HCT116 (cell line): Measurements from ENCODE around the gene CCSAP. TPM values are rescaled to one million over a fixed set of nuclear protein-coding genes. Genes with fewer than 3 reads are reported as not detected.

Source experiments
- ATAC-seq: fragments of 200-7000 bp; cut with Tn5 transposase; 2 replicates; pipeline ENCODE4 v1.9.1; 2020; ENCODE audit warnings: mild to moderate bottlenecking, moderate library complexity
- BruUV-seq: library from RNA; stranded (reverse); fragments of 400-500 nt; replicated peaks from 2 replicates; lab custom pipeline; 2021; lab: Mats Ljungman, UMichigan
- CTCF ChIA-PET: fragments of 300-600 bp; sonication (Branson Sonifier 250); formaldehyde crosslinking; loops from one replicate; lab custom pipeline; 2021; ENCODE audit warnings: antibody characterized with exemption; lab: Charles Lee
- POLR2A ChIA-PET: fragments of 300-600, 350-600 bp; sonication (Branson Sonifier 250); formaldehyde crosslinking; loops from one replicate; lab custom pipeline; 2021; ENCODE audit warnings: antibody characterized with exemption; lab: Charles Lee
- RAD21 ChIA-PET, 2 experiments: fragments of 300-600 bp; sonication (Branson Sonifier 250); formaldehyde crosslinking; loops; one replicate each; lab custom pipeline; 2023; ENCODE audit warnings: low total read pairs in 2 of 2; ENCODE audit not compliant: uncharacterized antibody in 2 of 2, unreplicated experiment in 2 of 2, low non-redundant PET in 1 of 2; lab: Charles Lee
- DNase-seq: peaks from one replicate; pipeline ENCODE4 v3.0.0-alpha.2; 2010; ENCODE audit warnings: low read depth, low spot score
- H2AFZ ChIP-seq: fragments of 200-600 bp; shearing (Covaris generic), sonication (generic); 2 replicates; pipeline ENCODE4 v1.6.1; 2017; ENCODE audit warnings: low read depth, mixed run types, mixed read lengths, antibody characterized with exemption, low read length; ENCODE audit not compliant: poor library complexity, severe bottlenecking
- H3K27ac ChIP-seq: 2 replicates; pipeline ENCODE4 v1.5.1; 2012; ENCODE audit warnings: low read depth, low read length
- H3K27me3 ChIP-seq: fragments of 200-600 bp; sonication (generic); 2 replicates; pipeline ENCODE4 v1.6.1; 2016; ENCODE audit warnings: mixed run types, low read length, mixed read lengths; ENCODE audit not compliant: insufficient read depth
- H3K36me3 ChIP-seq, 2 experiments: fragments of 200-500 bp in 1 of 2; fragments of 200-600 bp in 1 of 2; sonication (Bioruptor generic) in 1 of 2; sonication (generic) in 1 of 2; 2 replicates each; pipeline versions ENCODE4 v1.5.1 to v1.6.1; 2014 to 2016; ENCODE audit warnings: low read length in 2 of 2, inconsistent platforms in 1 of 2, mixed read lengths in 1 of 2, mixed run types in 1 of 2; ENCODE audit not compliant: insufficient read depth in 2 of 2, control insufficient read depth in 1 of 2
- H3K4me1 ChIP-seq, 2 experiments: fragments of 200-600 bp in 1 of 2; sonication (generic) in 1 of 2; 2 replicates each; pipeline versions ENCODE4 v1.5.1 to v1.6.1; 2012 to 2017; ENCODE audit warnings: low read length in 2 of 2, inconsistent platforms in 1 of 2, mild to moderate bottlenecking in 1 of 2, mixed read lengths in 1 of 2, mixed run types in 1 of 2, moderate library complexity in 1 of 2; ENCODE audit not compliant: insufficient read depth in 2 of 2, control insufficient read depth in 1 of 2
- H3K4me2 ChIP-seq: fragments of 200-600 bp; sonication (generic); 2 replicates; pipeline ENCODE4 v1.6.1; 2017; ENCODE audit warnings: mixed run types, low read length, mixed read lengths
- H3K4me3 ChIP-seq, 2 experiments: fragments of 200-600 bp in 1 of 2; sonication (generic) in 1 of 2; replicated peaks in 1 of 2; 2 replicates each; pipeline ENCODE4 v1.5.1; 2011 to 2016; ENCODE audit warnings: low read length in 2 of 2, control low read depth in 1 of 2, low read depth in 1 of 2, mild to moderate bottlenecking in 1 of 2, mixed read lengths in 1 of 2, mixed run types in 1 of 2
- H3K79me2 ChIP-seq: fragments of 200-600 bp; sonication (generic); 2 replicates; pipeline ENCODE4 v1.6.1; 2017; ENCODE audit warnings: mild to moderate bottlenecking, mixed run types, low read length, moderate library complexity, mixed read lengths; ENCODE audit not compliant: insufficient read depth
- H3K9ac ChIP-seq: fragments of 200-600 bp; sonication (generic); 2 replicates; pipeline ENCODE4 v1.6.1; 2016; ENCODE audit warnings: low read length, mixed read lengths
- H3K9me2 ChIP-seq: fragments of 200-600 bp; sonication (generic), shearing (Covaris generic); 2 replicates; pipeline ENCODE4 v1.6.1; 2017; ENCODE audit warnings: mixed run types, mild to moderate bottlenecking, moderate library complexity; ENCODE audit not compliant: insufficient read depth
- H3K9me3 ChIP-seq, 2 experiments: fragments of 200-500 bp in 1 of 2; fragments of 200-600 bp in 1 of 2; sonication (Bioruptor generic) in 1 of 2; sonication (generic) in 1 of 2; 2 replicates each; pipeline ENCODE4 v1.6.1; 2014 to 2017; ENCODE audit warnings: low read length in 2 of 2, mixed read lengths in 2 of 2, inconsistent platforms in 1 of 2, low read depth in 1 of 2, mild to moderate bottlenecking in 1 of 2, mixed run types in 1 of 2, moderate library complexity in 1 of 2; ENCODE audit not compliant: control insufficient read depth in 1 of 2, insufficient read depth in 1 of 2
- H4K20me1 ChIP-seq: fragments of 200-600 bp; sonication (generic), shearing (Covaris generic); 2 replicates; pipeline ENCODE4 v1.6.1; 2017; ENCODE audit warnings: mixed run types, mild to moderate bottlenecking, moderate library complexity; ENCODE audit not compliant: insufficient read depth
- CEBPB ChIP-seq: IDR thresholded peaks from 2 replicates; pipeline ENCODE4 v1.6.1; 2012; ENCODE audit warnings: low read depth
- EGR1 ChIP-seq: IDR thresholded peaks from 2 replicates; pipeline ENCODE4 v1.6.1; 2012; ENCODE audit warnings: low read depth
- ELF1 ChIP-seq: IDR thresholded peaks from 2 replicates; pipeline ENCODE4 v1.6.1; 2012; ENCODE audit warnings: low read depth, borderline replicate concordance
- EZH2phosphoT487 ChIP-seq: fragments of 200-600 bp; IDR thresholded peaks from 2 replicates; pipeline ENCODE4 v1.6.1; 2018; ENCODE audit warnings: antibody characterized with exemption, borderline replicate concordance
- FOSL1 ChIP-seq: IDR thresholded peaks from 2 replicates; pipeline ENCODE4 v1.6.1; 2012; ENCODE audit warnings: low read depth
- JUND ChIP-seq: IDR thresholded peaks from 2 replicates; pipeline ENCODE4 v1.6.1; 2012
- POLR2A ChIP-seq: IDR thresholded peaks from 2 replicates; pipeline ENCODE4 v1.7.0; 2011; ENCODE audit warnings: borderline replicate concordance; ENCODE audit not compliant: insufficient read depth, insufficient read length; ENCODE audit errors: extremely low read depth
- POLR2AphosphoS5 ChIP-seq: IDR thresholded peaks from 2 replicates; pipeline ENCODE4 v1.6.1; 2011; ENCODE audit warnings: mild to moderate bottlenecking, low read depth, low read length, moderate library complexity
- RAD21 ChIP-seq: IDR thresholded peaks from 2 replicates; pipeline ENCODE4 v1.6.1; 2012; ENCODE audit warnings: low read depth, mild to moderate bottlenecking
- SIN3A ChIP-seq: IDR thresholded peaks from 2 replicates; pipeline ENCODE4 v1.6.1; 2012; ENCODE audit warnings: low read depth
- SP1 ChIP-seq: IDR thresholded peaks from 2 replicates; pipeline ENCODE4 v1.6.1; 2012; ENCODE audit warnings: low read depth
- SRF ChIP-seq: IDR thresholded peaks from 2 replicates; pipeline ENCODE4 v1.6.1; 2012; ENCODE audit warnings: low read depth
- TCF7L2 ChIP-seq: IDR thresholded peaks from 2 replicates; pipeline ENCODE4 v1.7.0; 2011; ENCODE audit warnings: borderline replicate concordance, inconsistent platforms; ENCODE audit not compliant: insufficient read depth, insufficient read length; ENCODE audit errors: extremely low read depth
- YY1 ChIP-seq: IDR thresholded peaks from 2 replicates; pipeline ENCODE4 v1.6.1; 2011; ENCODE audit warnings: low read length, low read depth, moderate library complexity, mild to moderate bottlenecking; ENCODE audit not compliant: insufficient replicate concordance; ENCODE audit errors: extremely low read depth
- ZFX ChIP-seq: fragments of 450-650 bp; IDR thresholded peaks from 2 replicates; pipeline ENCODE4 v1.6.1; 2017
- intact Hi-C: fragments of 100-400 bp; cut with micrococcal nuclease; formaldehyde crosslinking; loops from 2 replicates; pipeline ENCODE4 v1.10.0; 2022
- total RNA-seq: library from RNA; stranded (reverse); gene quantifications from one replicate; pipeline ENCODE4 v1.2.1, GENCODE V29; 2021; ENCODE audit not compliant: unreplicated experiment
- TF ChIP-seq, protein P1 (sequence below): IDR thresholded peaks from 2 replicates; pipeline ENCODE4 v1.6.1; 2012
- TF ChIP-seq, protein P2 (sequence below): IDR thresholded peaks from 2 replicates; pipeline ENCODE4 v1.6.1; 2011; ENCODE audit warnings: mild to moderate bottlenecking, low read length, moderate library complexity; ENCODE audit not compliant: insufficient replicate concordance; ENCODE audit errors: extremely low read depth
- TF ChIP-seq, protein P3 (sequence below): IDR thresholded peaks from 2 replicates; pipeline ENCODE4 v1.6.1; 2012; ENCODE audit warnings: low read depth
- TF ChIP-seq, protein P4 (sequence below): IDR thresholded peaks from 2 replicates; pipeline ENCODE4 v1.6.1; 2012
- TF ChIP-seq, protein P5 (sequence below), 3 experiments: fragments of 200-600 bp in 1 of 3; sonication (generic) in 1 of 3; IDR thresholded peaks in 2 of 3; conservative IDR thresholded peaks in 1 of 3; 2 replicates each; pipeline ENCODE4 v1.5.1; 2012 to 2017; ENCODE audit warnings: low read depth in 2 of 3, low read length in 2 of 3, antibody characterized with exemption in 1 of 3, borderline replicate concordance in 1 of 3, control low read depth in 1 of 3, mild to moderate bottlenecking in 1 of 3, mixed read lengths in 1 of 3, mixed run types in 1 of 3, moderate library complexity in 1 of 3; ENCODE audit not compliant: insufficient read depth in 1 of 3

CCSAP gene
- total RNA-seq, 1 experiment from 2014 or later = 10.9 TPM

DNA sequence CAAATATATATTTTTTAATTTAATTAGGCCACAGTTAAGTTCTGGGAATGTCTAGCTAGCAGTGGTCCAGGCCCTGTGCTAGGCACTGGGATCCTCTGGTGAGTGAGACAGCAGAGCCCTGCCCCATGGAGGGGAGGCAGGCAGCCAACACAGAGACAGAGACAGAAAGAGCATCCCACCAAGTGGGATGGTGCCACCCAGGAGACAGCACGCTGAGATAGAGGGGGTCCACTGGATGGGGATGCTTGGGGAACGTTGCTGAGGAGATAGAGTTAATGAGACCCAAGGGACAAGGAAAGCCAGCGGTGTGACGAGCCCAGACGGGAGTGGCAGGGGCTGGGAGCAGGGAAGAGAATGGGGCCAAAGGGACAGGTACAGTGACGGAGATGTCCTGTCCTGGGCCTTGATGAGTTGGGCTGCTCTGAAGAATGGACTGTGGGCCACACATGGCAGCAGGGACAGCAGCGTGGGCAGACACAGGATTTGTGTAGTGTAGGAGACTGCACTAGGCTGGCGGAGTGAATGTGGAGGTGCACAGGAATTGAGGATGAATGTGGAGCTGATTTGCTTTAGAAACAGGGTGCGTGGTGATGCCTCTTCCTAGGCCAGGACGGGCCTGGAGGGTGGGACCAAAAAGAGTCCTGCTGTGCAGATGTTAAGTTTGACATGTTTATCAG is 49.2 kb downstream of the CCSAP start:
- TF ChIP-seq JUND = no peak
- TF ChIP-seq, protein P1, sequence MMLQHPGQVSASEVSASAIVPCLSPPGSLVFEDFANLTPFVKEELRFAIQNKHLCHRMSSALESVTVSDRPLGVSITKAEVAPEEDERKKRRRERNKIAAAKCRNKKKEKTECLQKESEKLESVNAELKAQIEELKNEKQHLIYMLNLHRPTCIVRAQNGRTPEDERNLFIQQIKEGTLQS = no peak
- no peak for TF ChIP-seq SIN3A
- TF ChIP-seq, protein P2, sequence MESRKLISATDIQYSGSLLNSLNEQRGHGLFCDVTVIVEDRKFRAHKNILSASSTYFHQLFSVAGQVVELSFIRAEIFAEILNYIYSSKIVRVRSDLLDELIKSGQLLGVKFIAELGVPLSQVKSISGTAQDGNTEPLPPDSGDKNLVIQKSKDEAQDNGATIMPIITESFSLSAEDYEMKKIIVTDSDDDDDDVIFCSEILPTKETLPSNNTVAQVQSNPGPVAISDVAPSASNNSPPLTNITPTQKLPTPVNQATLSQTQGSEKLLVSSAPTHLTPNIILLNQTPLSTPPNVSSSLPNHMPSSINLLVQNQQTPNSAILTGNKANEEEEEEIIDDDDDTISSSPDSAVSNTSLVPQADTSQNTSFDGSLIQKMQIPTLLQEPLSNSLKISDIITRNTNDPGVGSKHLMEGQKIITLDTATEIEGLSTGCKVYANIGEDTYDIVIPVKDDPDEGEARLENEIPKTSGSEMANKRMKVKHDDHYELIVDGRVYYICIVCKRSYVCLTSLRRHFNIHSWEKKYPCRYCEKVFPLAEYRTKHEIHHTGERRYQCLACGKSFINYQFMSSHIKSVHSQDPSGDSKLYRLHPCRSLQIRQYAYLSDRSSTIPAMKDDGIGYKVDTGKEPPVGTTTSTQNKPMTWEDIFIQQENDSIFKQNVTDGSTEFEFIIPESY = no peak
- TF ChIP-seq SP1 = no peak
- TF ChIP-seq ZFX = no peak
- TF ChIP-seq, protein P3, sequence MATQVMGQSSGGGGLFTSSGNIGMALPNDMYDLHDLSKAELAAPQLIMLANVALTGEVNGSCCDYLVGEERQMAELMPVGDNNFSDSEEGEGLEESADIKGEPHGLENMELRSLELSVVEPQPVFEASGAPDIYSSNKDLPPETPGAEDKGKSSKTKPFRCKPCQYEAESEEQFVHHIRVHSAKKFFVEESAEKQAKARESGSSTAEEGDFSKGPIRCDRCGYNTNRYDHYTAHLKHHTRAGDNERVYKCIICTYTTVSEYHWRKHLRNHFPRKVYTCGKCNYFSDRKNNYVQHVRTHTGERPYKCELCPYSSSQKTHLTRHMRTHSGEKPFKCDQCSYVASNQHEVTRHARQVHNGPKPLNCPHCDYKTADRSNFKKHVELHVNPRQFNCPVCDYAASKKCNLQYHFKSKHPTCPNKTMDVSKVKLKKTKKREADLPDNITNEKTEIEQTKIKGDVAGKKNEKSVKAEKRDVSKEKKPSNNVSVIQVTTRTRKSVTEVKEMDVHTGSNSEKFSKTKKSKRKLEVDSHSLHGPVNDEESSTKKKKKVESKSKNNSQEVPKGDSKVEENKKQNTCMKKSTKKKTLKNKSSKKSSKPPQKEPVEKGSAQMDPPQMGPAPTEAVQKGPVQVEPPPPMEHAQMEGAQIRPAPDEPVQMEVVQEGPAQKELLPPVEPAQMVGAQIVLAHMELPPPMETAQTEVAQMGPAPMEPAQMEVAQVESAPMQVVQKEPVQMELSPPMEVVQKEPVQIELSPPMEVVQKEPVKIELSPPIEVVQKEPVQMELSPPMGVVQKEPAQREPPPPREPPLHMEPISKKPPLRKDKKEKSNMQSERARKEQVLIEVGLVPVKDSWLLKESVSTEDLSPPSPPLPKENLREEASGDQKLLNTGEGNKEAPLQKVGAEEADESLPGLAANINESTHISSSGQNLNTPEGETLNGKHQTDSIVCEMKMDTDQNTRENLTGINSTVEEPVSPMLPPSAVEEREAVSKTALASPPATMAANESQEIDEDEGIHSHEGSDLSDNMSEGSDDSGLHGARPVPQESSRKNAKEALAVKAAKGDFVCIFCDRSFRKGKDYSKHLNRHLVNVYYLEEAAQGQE = no peak
- TF ChIP-seq POLR2AphosphoS5 = no peak
- TF ChIP-seq SRF = no peak
- TF ChIP-seq RAD21 = no peak
- TF ChIP-seq ELF1 = no peak
- no peak for TF ChIP-seq EZH2phosphoT487
- no peak for TF ChIP-seq TCF7L2
- no peak for TF ChIP-seq YY1
- TF ChIP-seq, protein P4, sequence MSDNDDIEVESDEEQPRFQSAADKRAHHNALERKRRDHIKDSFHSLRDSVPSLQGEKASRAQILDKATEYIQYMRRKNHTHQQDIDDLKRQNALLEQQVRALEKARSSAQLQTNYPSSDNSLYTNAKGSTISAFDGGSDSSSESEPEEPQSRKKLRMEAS = no peak
- TF ChIP-seq CEBPB = no peak
- TF ChIP-seq, protein P5, sequence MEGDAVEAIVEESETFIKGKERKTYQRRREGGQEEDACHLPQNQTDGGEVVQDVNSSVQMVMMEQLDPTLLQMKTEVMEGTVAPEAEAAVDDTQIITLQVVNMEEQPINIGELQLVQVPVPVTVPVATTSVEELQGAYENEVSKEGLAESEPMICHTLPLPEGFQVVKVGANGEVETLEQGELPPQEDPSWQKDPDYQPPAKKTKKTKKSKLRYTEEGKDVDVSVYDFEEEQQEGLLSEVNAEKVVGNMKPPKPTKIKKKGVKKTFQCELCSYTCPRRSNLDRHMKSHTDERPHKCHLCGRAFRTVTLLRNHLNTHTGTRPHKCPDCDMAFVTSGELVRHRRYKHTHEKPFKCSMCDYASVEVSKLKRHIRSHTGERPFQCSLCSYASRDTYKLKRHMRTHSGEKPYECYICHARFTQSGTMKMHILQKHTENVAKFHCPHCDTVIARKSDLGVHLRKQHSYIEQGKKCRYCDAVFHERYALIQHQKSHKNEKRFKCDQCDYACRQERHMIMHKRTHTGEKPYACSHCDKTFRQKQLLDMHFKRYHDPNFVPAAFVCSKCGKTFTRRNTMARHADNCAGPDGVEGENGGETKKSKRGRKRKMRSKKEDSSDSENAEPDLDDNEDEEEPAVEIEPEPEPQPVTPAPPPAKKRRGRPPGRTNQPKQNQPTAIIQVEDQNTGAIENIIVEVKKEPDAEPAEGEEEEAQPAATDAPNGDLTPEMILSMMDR (IDR thresholded peaks at IDR 0.05 in 2 of 3, conservative IDR thresholded peaks at IDR 0.05 in 1 of 3; ENCODE audit: borderline replicate concordance in 1 of 3, insufficient read depth in 1 of 3, low read depth in 2 of 3, low read length in 2 of 3) = no peak
- TF ChIP-seq POLR2A = no peak
- no peak for TF ChIP-seq FOSL1
- no peak for TF ChIP-seq EGR1
- Histone ChIP-seq H3K36me3 (peaks cover 0 to 13% of the 10 kb centered on the region in 2 experiments; a peak in 2 of 4 replicates), H3K9ac (no peak overlapping the region), H3K9me3 (no peaks in the 10 kb centered on the region), H3K4me1 (no peaks in the 10 kb centered on the region), H4K20me1 (no peaks in the 10 kb centered on the region), H3K27ac (no peak overlapping the region), H3K79me2 (no peaks in the 10 kb centered on the region; the same call in 1 of the 2 replicates), H2AFZ (no peak overlapping the region), H3K27me3 (no peaks in the 10 kb centered on the region), H3K4me3 (no peak overlapping the region), H3K4me2 (no peak overlapping the region), H3K9me2 (no peaks in the 10 kb centered on the region)
- ChIA-PET RAD21 (no interaction called here), POLR2A (no interaction called here), CTCF (no interaction called here)
- no TSS peak for BruUV-seq
- intact Hi-C loops = no loop called here
- DNase-seq = no peak
- no peak for ATAC-seq
